Measurements from ENCODE around the gene NEDD4L. TPM values are rescaled to one million over a fixed set of nuclear protein-coding genes. Genes with fewer than 3 reads are reported as not detected.

The NEDD4L gene
- total and polyA plus RNA-seq, 7 donors: 14.8 to 28.0 (median 19.6) TPM

DNA sequence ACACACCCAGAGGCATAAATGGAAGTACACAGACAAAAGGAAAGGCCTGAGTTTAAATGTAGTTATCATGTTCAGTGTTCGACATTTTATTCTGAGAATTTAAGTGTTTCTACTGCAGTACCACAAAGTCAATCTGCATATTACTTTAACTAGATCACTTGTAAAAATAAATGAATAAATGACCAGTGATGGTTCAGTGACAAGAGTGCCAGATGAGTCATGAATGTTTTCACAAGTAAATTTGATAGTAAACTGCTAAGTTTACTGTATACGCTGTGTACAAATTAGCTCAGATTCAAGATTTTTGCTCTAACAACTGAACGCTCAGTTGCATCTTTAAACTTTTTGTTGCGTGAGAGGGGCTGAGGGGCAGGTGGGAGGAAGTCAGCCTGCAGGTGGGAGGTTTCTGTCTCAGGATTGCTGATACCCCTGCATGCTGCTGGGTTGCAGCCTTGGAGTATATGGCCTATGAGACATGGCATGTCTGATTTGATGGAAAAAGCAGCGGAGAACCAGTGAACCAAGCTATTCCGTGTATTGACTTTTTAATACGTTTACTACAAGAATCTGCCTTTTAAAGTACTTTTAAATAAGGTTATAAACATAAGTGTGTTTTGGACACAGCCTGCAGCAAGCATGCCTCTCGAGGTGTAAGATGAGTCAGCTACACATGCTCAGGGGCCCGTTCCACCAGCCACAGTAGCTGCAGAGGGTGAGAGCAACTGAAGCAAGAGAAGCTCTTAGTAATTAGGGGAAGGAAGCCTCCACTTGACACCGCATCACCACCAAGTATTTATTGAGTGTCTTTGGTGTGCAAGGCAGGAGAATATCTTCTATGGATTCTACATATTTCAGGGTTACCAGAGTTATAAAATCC, 245.1 kb downstream of the NEDD4L start:
- H3K9me3 ChIP-seq: no peaks in the 10 kb centered on the region
- no peaks in the 10 kb centered on the region for H3K27me3 ChIP-seq (ENCODE audit: insufficient read depth in 3 of 3, low read length in 2 of 3)
- peak overlapping the region; percentile 39 for H3K27ac ChIP-seq
- H3K4me3 ChIP-seq: no peak overlapping the region
- H3K4me1 ChIP-seq: peaks cover 56% of the 10 kb centered on the region
- intact Hi-C loops (cut with DNase I): no loop called here
- no peaks in the 10 kb centered on the region for H3K36me3 ChIP-seq (ENCODE audit: insufficient read depth in 1 of 2, low read depth in 1 of 2)
- DNase-seq: no peak
- 67 to 82% (median 69%) methylated on average over 10 of the region's 10 CpGs for WGBS, 3 donors
- TF ChIP-seq, protein P1, sequence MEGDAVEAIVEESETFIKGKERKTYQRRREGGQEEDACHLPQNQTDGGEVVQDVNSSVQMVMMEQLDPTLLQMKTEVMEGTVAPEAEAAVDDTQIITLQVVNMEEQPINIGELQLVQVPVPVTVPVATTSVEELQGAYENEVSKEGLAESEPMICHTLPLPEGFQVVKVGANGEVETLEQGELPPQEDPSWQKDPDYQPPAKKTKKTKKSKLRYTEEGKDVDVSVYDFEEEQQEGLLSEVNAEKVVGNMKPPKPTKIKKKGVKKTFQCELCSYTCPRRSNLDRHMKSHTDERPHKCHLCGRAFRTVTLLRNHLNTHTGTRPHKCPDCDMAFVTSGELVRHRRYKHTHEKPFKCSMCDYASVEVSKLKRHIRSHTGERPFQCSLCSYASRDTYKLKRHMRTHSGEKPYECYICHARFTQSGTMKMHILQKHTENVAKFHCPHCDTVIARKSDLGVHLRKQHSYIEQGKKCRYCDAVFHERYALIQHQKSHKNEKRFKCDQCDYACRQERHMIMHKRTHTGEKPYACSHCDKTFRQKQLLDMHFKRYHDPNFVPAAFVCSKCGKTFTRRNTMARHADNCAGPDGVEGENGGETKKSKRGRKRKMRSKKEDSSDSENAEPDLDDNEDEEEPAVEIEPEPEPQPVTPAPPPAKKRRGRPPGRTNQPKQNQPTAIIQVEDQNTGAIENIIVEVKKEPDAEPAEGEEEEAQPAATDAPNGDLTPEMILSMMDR (IDR thresholded peaks at IDR 0.05): no peak
- peak; percentile 69 to 90 (median 82) for ATAC-seq

DNA sequence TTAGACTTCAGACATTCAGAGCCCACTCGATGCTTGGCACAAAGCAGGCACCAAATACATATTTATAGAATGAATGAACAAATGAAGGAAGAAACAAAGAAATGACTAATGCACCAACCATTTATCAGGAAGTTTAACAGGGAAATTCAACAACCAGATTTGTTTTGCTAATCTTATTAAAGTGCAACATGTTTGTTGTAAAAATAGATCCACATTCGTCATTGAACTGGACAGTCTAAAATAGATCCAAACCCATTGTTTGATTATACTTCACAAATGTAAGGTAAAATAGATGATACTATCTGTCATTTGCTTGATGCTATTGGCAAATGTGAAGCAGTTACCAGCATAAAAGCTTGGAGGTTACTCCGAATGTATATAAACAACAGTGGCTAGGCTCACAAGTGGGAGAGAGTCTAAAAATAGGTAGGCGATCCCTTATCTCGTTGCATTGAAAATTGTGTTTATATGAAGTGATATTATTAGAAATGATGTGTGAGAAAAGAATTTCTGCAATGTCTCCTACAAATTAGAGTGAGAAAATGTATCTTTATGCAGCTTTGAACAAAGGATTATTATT, 246.2 kb downstream of the NEDD4L start:
- Histone ChIP-seq H3K9me3 (no peaks in the 10 kb centered on the region), H3K27ac (no peak overlapping the region), H3K36me3 (ENCODE audit: insufficient read depth in 1 of 2, low read depth in 1 of 2) (no peaks in the 10 kb centered on the region), H3K4me1 (peaks cover 56% of the 10 kb centered on the region), H3K27me3 (ENCODE audit: insufficient read depth in 3 of 3, low read length in 2 of 3) (no peaks in the 10 kb centered on the region), H3K4me3 (no peak overlapping the region)
- TF ChIP-seq, protein P1 (IDR thresholded peaks at IDR 0.05): no peak
- DNase-seq: no peak
- intact Hi-C loops (cut with DNase I): loop anchor here in 1 of 2 donors (5.0 kb wide), 1 partner anchor 33 kb away; no protein-coding TSS in a partner anchor
- ATAC-seq: no peak
- WGBS, 3 donors: 29 to 35% (median 32%) methylated on average over 5 of the region's 5 CpGs

DNA sequence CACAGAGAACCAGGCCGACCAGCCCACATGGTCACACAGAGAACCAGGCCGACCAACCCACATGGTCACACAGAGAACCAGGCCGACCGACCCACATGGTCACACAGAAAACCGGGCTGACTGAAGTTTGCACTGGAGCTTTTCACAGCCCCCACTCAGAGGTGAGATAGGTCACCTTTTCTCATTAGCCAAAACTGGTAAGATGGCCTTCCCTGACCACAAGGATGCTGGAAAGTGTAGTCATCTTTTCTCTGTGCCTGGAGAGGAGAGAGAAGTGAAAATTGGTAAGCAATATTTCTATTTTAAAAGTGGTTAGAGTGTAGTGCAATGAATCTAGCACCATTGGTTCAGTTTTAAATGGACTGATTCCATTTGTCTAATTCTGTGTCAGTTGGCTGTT, 247.1 kb downstream of the NEDD4L start:
- Histone ChIP-seq H3K4me3 (no peak overlapping the region), H3K9me3 (no peaks in the 10 kb centered on the region), H3K27me3 (ENCODE audit: insufficient read depth in 3 of 3, low read length in 2 of 3) (no peaks in the 10 kb centered on the region), H3K27ac (no peak overlapping the region), H3K36me3 (ENCODE audit: insufficient read depth in 1 of 2, low read depth in 1 of 2) (no peaks in the 10 kb centered on the region), H3K4me1 (peaks cover 48% of the 10 kb centered on the region)
- WGBS, 3 donors: 97 to 100% (median 98%) methylated on average over 5 of the region's 5 CpGs
- ATAC-seq (no peak), DNase-seq (no peak)
- intact Hi-C loops (cut with DNase I): loop anchor here in 1 of 2 donors (5.0 kb wide), 1 partner anchor 34 kb away; no protein-coding TSS in a partner anchor
- TF ChIP-seq, protein P1 (IDR thresholded peaks at IDR 0.05): no peak

DNA sequence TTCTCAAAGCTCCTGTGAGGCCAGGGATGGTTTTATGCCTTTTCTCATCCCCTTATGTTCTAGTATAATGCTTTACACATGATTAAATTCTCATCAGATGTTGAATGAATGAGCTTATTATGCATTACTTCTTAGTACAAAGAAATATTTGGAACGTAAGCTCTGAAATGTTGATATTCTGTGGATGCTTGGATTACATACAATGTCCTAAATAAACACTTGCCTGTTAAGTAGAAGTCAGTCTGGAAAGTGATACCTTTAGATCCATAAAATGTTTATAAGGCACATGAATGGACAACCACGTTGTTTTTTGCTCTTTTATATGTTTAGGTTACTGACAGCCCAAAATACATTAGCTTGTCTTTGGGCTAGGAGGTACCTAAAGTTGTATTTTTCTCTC, 248.6 kb downstream of the NEDD4L start:
- 29 to 52% (median 37%) methylated on average over 2 of the region's 2 CpGs for WGBS, 3 donors
- peaks cover 41% of the 10 kb centered on the region for H3K4me1 ChIP-seq
- ATAC-seq: no peak
- DNase-seq: no peak
- no peaks in the 10 kb centered on the region for H3K36me3 ChIP-seq (ENCODE audit: insufficient read depth in 1 of 2, low read depth in 1 of 2)
- H3K4me3 ChIP-seq: no peak overlapping the region
- TF ChIP-seq, protein P1 (IDR thresholded peaks at IDR 0.05): no peak
- H3K27ac ChIP-seq: no peak overlapping the region
- H3K9me3 ChIP-seq: no peaks in the 10 kb centered on the region
- intact Hi-C loops (cut with DNase I): loop anchor here in 1 of 2 donors (5.0 kb wide), 1 partner anchor 35 kb away; no protein-coding TSS in a partner anchor
- no peaks in the 10 kb centered on the region for H3K27me3 ChIP-seq (ENCODE audit: insufficient read depth in 3 of 3, low read length in 2 of 3)

Measured in psoas muscle (tissue), 8 donors.